Neural cell (in vitro differentiated cells): ENCODE data around the gene TMEM135.

Source experiments
- CTCF ChIP-seq: fragments of 450-650 bp; IDR thresholded peaks from 2 replicates; pipeline ENCODE4 v1.5.1; 2014; ENCODE audit warnings: antibody characterized with exemption, mild to moderate bottlenecking, moderate library complexity; ENCODE audit not compliant: poor library complexity, severe bottlenecking
- EP300 ChIP-seq: fragments of 450-650 bp; conservative IDR thresholded peaks from 2 replicates; pipeline ENCODE4 v1.6.1; 2014; ENCODE audit warnings: antibody characterized with exemption, mild to moderate bottlenecking, moderate library complexity; ENCODE audit not compliant: poor library complexity, severe bottlenecking
- EZH2 ChIP-seq: fragments of 200-600, 300-800 bp; shearing (Covaris generic), sonication (generic); IDR thresholded peaks from 2 replicates; pipeline ENCODE4 v1.6.1; 2014; ENCODE audit warnings: antibody characterized with exemption, low read length, borderline replicate concordance, mild to moderate bottlenecking; ENCODE audit not compliant: insufficient read depth, poor library complexity, severe bottlenecking
- POLR2AphosphoS5 ChIP-seq: IDR thresholded peaks from 2 replicates; pipeline ENCODE4 v1.6.1; 2012
- RAD21 ChIP-seq: fragments of 450-650 bp; conservative IDR thresholded peaks from 2 replicates; pipeline ENCODE4 v1.6.1; 2014; ENCODE audit warnings: antibody characterized with exemption, mild to moderate bottlenecking, moderate library complexity
- REST ChIP-seq: IDR thresholded peaks from 2 replicates; pipeline ENCODE4 v1.6.1; 2012; ENCODE audit warnings: borderline replicate concordance
- SMC3 ChIP-seq: fragments of 450-650 bp; conservative IDR thresholded peaks from 2 replicates; pipeline ENCODE4 v1.6.1; 2014; ENCODE audit warnings: antibody characterized with exemption, mild to moderate bottlenecking, moderate library complexity; ENCODE audit not compliant: poor library complexity

GRCh38 chr11:87330187-87330601 lies 292.5 kb downstream of the TMEM135 start:
- TF ChIP-seq CTCF (no peak), EP300 (no peak), EZH2 (no peak), SMC3 (no peak), POLR2AphosphoS5 (no peak), REST (no peak), RAD21 (no peak)
